WTC11 (cell line): Measurements from ENCODE around the gene CYP27B1.

ENCODE experiments used
- ESRRA ChIP-seq: sonication (generic); formaldehyde crosslinking; IDR thresholded peaks from 2 replicates; pipeline ENCODE4 v1.8.1; 2022; ENCODE audit warnings: mild to moderate bottlenecking, missing genetic modification reagents, borderline replicate concordance
- GABPB1 ChIP-seq: sonication (generic); formaldehyde crosslinking; IDR thresholded peaks from 2 replicates; pipeline ENCODE4 v1.8.1; 2023; ENCODE audit warnings: mild to moderate bottlenecking, missing genetic modification reagents
- HMGA2 ChIP-seq: fragments of 250-450 bp; sonication (Bioruptor Pico); IDR thresholded peaks from 2 replicates; pipeline ENCODE4 v1.4.0; 2021; ENCODE audit warnings: mild to moderate bottlenecking, moderate library complexity
- SMAD3 ChIP-seq: sonication (generic); formaldehyde crosslinking; IDR thresholded peaks from 2 replicates; pipeline ENCODE4 v1.8.0; 2022; ENCODE audit warnings: missing genetic modification reagents, mild to moderate bottlenecking, borderline replicate concordance
- TEAD1 ChIP-seq: sonication (generic); formaldehyde crosslinking; IDR thresholded peaks from 2 replicates; pipeline ENCODE4 v1.8.0; 2022; ENCODE audit warnings: mild to moderate bottlenecking, missing genetic modification reagents
- TF ChIP-seq, protein P1 (sequence below): fragments of 200-600 bp; IDR thresholded peaks from 2 replicates; pipeline ENCODE4 v1.8.0; 2022; ENCODE audit warnings: antibody characterized with exemption

DNA sequence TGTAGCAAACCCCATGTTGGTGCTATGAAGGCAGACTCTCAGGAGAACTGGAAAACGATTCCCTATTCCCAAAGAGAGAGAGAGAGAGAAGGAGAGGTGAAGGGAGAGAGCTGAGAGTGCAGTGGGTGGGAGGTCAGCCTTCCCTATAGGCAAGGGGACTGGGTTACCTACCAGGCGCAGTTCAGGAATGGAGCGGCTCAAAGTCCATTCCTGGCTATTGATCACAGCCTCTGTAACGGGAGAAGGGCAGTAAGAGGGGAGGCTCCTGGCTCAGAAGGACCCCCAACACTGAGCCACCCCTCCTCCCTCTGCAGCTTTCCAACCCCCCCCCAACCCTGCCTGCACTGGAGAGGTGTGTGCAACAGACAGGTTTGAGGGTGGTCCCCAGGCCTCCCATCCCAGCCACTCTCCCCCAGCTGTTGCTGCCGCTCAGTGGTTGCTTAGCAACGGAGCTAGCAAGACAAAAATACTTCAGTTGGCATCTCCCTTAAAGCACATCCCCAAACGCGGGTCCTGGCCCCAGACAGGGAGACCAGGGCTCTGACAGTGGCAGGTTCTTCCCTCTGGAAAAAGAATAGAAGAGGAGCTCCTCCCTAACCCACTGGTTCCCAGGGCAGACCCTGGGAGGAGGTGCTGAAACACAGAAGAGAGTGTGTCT, 31.6 kb downstream of the CYP27B1 start:
- TF ChIP-seq, protein P1, sequence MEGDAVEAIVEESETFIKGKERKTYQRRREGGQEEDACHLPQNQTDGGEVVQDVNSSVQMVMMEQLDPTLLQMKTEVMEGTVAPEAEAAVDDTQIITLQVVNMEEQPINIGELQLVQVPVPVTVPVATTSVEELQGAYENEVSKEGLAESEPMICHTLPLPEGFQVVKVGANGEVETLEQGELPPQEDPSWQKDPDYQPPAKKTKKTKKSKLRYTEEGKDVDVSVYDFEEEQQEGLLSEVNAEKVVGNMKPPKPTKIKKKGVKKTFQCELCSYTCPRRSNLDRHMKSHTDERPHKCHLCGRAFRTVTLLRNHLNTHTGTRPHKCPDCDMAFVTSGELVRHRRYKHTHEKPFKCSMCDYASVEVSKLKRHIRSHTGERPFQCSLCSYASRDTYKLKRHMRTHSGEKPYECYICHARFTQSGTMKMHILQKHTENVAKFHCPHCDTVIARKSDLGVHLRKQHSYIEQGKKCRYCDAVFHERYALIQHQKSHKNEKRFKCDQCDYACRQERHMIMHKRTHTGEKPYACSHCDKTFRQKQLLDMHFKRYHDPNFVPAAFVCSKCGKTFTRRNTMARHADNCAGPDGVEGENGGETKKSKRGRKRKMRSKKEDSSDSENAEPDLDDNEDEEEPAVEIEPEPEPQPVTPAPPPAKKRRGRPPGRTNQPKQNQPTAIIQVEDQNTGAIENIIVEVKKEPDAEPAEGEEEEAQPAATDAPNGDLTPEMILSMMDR, result no peak
- TF ChIP-seq GABPB1 (CRISPR knock-in tag) (no peak), TEAD1 (no peak), ESRRA (CRISPR knock-in tag) (no peak), HMGA2 (no peak), SMAD3 (no peak)
